NCI-H460 (cell line): ENCODE measurements around the gene MRPL20. TPM values are rescaled to one million over a fixed set of nuclear protein-coding genes. Genes with fewer than 3 reads are reported as not detected.
"Not testable (repeated sequence)": the region's sequence is repeated elsewhere in the genome, so short reads cannot be mapped to it uniquely, and the experiment has no call there.

Experiments
- DNase-seq: peaks from one replicate; pipeline ENCODE4 v3.0.0-alpha.2; 2016; ENCODE audit warnings: low read depth; ENCODE audit errors: extremely low read depth
- total RNA-seq: library from RNA; depleted of rRNA; stranded (reverse); fragments of >200 nt; shearing (Covaris generic); gene quantifications from 2 replicates; pipeline ENCODE4 v1.2.3, GENCODE V29; 2014

Gene MRPL20
- total RNA-seq, 1 experiment from 2014 or later, result 136 TPM

GRCh38 chr1:1427106-1427819, 20.2 kb upstream of the MRPL20 start:
- no peak for DNase-seq

- no peak for DNase-seq
These were observed 19.5 kb upstream of the MRPL20 start for GRCh38 chr1:1426496-1427105.

- DNase-seq, result no peak
These were observed 18.8 kb upstream of the MRPL20 start for GRCh38 chr1:1425753-1426495.

DNA sequence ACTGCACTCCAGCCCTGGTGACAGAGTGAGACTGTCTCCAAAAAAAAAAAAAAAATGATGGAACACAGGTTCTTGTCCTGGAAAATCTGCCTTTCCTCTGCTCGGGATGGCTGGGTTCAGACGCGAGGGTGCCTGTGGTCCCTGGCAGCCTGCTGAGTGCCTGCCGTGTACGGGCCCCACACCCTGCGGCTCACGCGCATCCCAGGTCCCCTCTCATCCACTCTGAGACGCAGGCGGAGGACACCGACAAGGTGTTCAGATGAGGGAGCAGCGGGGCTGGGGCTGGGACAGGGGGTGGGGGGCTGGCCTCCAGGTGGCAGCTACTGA, 18.3 kb upstream of the MRPL20 start:
- no peak for DNase-seq

DNA sequence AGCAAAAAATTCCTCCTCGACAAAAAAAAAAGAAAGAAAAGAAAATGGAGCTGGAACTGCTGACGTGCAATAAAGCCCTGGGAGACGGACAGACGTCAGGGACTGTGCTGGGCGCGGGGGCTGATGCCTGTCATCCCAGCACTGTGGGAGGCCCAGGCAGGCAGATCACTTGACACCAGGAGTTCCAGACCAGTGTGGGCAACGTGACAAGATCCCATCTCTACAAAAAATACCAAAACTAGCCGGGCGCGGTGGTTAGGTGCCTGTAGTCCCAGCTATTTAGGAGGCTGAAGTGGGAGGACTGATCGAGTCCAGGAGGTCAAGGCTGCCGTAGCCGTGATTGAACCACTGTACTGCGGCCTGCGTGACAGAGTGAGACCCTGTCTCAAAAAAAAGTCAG, 17.6 kb upstream of the MRPL20 start:
- no peak for DNase-seq

DNA sequence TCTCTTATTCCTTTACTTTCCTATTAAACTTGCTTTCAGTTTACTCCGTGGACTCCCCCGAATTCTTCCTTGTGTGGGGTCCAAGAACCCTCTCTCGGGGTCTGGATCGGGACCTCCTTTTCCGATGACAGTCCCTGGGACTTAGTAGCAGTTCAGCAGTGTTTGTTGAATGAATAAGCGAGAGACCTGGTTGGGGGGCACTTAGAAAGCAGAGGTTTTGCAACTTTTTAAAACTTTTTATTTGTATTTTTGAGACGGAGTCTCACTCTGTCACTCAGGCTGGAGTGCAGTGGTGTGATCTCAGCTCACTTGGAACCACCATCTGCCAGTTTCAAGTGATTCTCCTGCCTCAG, 16.1 kb upstream of the MRPL20 start:
- DNase-seq, result no peak

DNA sequence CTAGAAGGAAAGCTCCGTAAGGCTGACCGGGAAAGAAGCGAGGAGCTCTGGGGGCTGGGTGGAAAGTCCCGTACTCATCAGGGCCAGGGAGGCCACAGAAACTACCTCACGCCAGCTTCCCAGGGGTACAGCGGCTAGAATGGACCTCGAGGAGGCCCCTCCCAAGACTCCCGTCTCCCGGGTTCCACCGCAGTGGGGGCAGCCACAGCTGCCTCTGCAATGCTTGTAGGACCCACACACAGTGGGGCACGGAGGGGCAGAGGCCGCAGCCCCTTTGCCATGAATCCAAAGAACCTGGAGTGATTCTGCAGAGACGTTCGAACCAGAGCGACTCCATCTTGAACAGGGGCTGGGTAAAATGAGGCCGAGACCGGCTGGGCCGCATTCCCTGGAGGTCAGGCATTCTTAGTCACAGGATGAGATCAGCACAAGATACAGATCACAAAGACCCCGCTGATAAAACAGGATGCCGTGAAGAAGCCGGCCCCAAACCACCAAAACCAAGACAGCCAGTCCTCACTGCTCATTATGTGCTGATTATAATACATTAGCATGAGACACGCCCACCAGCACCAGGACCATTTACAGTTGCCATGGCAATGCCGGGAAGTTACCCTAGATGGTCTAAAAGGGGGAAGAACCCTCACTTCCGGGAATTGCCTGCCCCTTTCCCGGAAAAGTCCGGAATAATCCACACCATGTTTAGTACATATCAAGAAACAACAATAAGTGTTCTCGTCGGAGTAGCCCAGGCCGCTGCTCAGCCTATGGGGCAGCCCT, 15.6 kb upstream of the MRPL20 start:
- DNase-seq, result no peak

DNA sequence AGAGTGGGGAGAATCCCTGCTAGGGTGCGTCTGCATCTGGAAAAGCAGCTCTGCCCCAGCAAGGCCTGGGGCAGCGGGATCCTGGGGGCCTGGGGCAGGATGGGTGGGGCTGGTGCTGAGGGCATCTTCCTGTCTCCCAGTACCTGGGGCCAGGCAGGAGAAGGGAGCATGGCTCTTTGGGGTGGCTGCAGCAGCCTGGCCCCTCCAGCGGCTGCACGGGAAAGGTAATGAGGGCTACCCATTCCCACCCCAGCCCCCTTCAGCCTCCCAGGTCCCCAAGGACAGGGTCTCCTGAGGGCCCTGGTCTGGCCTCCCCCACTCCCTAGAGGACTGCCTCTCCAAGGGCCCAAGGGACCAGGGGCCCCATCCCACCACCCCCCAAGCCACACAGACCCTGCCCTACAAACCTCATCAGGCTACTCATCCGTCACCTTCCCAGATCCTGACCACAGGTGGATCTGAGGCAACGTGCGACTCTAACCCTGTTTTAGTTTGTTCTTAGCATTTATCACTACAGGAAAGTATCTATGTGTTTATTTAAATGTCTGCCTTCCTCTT, 14.9 kb upstream of the MRPL20 start:
- no peak for DNase-seq

- no peak for DNase-seq
These were observed 14.2 kb upstream of the MRPL20 start, which contains the start of gene ANKRD65 for GRCh38 chr1:1421147-1421906. TSS of gene ANKRD65 (minus strand) at chr1:1421276. CDS start at chr1:1421005, 271 bp downstream.

GRCh38 chr1:1420654-1421141, 13.6 kb upstream of the MRPL20 start:
- no peak for DNase-seq

DNA sequence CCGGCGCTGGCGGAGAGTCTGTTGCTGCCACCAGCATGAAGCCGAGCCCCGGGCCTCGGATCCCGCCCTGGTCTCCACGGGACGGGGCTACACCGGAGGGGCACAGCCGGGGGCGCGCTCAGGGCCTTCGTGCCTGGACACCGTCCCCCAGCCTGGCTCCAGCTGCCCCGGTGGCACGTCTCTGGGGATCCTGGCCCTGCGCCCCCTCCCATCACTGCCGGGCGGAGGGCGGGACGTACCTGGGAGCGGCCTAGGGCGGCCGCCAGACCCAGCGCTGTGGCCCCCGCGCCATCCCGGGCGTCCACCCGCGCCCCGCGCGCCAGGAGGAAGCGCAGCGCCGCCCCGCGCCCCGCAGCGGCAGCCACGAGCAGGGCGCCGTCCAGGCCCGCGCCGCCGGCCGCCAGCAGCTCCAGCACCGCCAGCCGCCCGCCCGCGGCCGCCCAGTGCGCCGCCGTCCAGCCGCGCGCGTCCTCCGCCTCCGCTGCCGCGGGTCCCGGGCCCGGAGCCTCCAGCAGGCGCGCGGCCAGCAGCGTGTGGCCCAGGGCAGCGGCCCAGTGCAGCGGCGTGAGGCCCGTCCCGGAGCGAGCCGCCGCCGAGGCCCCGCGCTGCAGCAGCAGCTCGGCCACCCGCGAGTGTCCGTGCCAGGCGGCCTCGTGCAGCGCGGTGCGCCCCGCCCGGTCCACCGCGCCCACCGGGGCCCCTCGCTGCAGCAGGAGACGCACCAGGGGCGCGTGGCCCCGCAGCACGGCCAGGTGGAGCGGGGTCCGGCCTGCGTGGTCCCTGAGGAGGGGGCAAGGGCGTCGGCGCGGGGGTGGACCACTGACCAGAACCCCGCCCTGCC, 12.9 kb upstream of the MRPL20 start:
- no peak for DNase-seq

GRCh38 chr1:1419363-1419812, 12.3 kb upstream of the MRPL20 start:
- DNase-seq, result no peak

GRCh38 chr1:1418464-1419362, 11.6 kb upstream of the MRPL20 start:
- DNase-seq, result no peak

DNA sequence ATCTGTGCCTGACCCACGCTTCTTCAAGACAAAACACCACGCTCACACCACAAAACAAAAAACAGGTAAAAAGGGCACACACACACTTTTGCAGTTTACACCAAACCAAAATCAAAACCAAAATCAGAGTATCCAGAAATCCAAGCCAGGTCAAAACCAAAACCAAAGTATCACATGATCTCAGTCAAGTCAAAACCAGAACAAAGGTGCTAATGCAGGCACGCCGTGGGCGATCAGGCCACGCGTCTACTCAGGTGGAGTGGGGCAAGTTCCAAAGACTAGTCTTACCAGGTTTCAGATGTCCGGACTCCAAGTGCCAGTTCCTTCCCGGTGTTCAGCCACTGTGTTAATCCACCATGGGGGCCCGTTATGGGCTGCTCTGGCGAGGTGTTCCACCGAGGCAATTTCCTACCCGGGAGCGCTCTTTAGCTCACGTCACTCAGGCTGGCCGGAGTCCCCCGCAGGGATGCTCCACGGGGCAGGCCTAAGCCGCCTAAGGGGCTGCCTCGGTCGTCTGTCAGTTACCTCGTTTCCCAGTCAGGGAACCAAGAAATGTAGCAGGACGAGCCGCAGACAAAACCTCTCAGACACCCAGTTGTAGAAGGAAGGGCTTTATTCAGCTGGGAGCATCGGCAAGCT, 10.9 kb upstream of the MRPL20 start:
- not testable (repeated sequence) for DNase-seq

DNA sequence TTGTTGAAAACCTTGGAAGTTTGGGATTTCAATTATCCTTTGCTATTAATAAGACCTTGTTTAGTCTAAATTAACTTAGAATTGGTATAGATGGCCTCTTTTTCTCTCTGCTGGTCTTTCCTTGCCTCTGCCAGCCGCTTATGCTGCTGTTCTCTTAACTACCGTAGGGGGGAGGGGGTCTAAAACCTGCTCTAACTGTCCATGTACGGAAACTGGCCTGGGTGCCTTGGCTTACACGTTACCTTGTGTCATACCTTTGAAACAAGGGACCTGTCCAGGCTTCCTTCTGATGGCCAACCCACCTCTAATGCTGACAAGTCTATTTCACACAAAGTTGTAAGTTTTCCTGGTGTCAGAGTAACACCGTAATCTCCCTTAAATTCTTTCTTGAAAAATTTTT, 10.3 kb upstream of the MRPL20 start:
- not testable (repeated sequence) for DNase-seq

- no peak for DNase-seq
These were observed 8.7 kb upstream of the MRPL20 start for GRCh38 chr1:1415751-1416150.

DNA sequence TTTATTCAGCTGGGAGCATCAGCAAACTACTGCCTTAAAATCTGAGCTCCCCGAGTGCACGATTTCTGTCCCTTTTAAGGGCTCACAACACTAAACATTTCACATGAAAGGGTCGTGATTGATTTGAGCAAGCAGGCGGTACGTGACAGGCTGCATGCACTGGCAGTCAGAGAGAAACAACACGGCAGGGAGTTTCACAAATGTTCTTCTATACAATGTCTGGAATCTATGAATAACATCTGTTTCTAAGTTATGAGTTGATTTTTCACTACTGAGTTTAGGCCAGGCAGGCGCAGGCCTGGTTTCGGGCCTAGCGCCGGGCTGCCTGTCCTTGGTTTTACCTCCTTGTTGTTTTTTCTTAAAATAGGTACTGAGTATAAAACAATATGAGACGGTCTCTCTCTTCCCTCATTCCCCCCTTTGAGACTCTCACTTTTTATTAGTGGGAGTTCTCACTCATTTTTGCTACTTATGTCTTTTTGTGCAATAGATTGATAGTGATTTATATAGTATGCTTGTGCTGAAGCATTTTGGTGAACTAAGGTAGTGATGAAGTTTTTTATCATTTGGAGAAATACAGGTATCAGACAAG, 5.3 kb upstream of the MRPL20 start:
- DNase-seq, result not testable (repeated sequence)
